ENCODE measurements around the gene NOS1. TPM values are rescaled to one million over a fixed set of nuclear protein-coding genes. Genes with fewer than 3 reads are reported as not detected.

Gene NOS1
- total RNA-seq, 2 donors from 2014 or later: not detected

GRCh38 chr12:117312770-117313169, 48.7 kb downstream of the NOS1 start:
- Mint-ChIP-seq H3K36me3 (ENCODE audit: insufficient read depth in 2 of 2) (peaks cover 1 to 3% of the 10 kb centered on the region in 2 donors), H3K4me1 (ENCODE audit: low read depth) (no peaks in the 10 kb centered on the region), H3K9me3 (peaks cover 4 to 8% of the 10 kb centered on the region in 2 donors), H3K4me3 (no peak overlapping the region), H3K27me3 (ENCODE audit: low read depth) (no peaks in the 10 kb centered on the region), H3K27ac (no peak overlapping the region)
- ATAC-seq (replicated peaks in 1 of 2): no peak
- DNase-seq: no peak

GRCh38 chr12:117309276-117309925, 52.0 kb downstream of the NOS1 start:
- H3K27ac Mint-ChIP-seq: no peak overlapping the region
- H3K36me3 Mint-ChIP-seq (ENCODE audit: insufficient read depth in 2 of 2): peaks cover 0 to 1% of the 10 kb centered on the region in 2 donors
- no peak overlapping the region for H3K4me3 Mint-ChIP-seq
- no peaks in the 10 kb centered on the region for H3K27me3 Mint-ChIP-seq (ENCODE audit: low read depth)
- DNase-seq: no peak
- no peaks in the 10 kb centered on the region for H3K4me1 Mint-ChIP-seq (ENCODE audit: low read depth)
- ATAC-seq (replicated peaks in 1 of 2): no peak
- peaks cover 0 to 3% of the 10 kb centered on the region in 2 donors for H3K9me3 Mint-ChIP-seq

GRCh38 chr12:117300174-117300573, 61.3 kb downstream of the NOS1 start:
- Mint-ChIP-seq H3K27ac (no peak overlapping the region), H3K4me1 (ENCODE audit: low read depth) (no peaks in the 10 kb centered on the region), H3K36me3 (ENCODE audit: insufficient read depth in 2 of 2) (no peaks in the 10 kb centered on the region), H3K27me3 (ENCODE audit: low read depth) (no peaks in the 10 kb centered on the region), H3K9me3 (peaks cover 0 to 3% of the 10 kb centered on the region in 2 donors), H3K4me3 (no peak overlapping the region)
- no peak for ATAC-seq (replicated peaks in 1 of 2)
- DNase-seq: no peak

GRCh38 chr12:117298648-117299225, 62.7 kb downstream of the NOS1 start:
- H3K4me1 Mint-ChIP-seq (ENCODE audit: low read depth): no peaks in the 10 kb centered on the region
- ATAC-seq (replicated peaks in 1 of 2) (no peak), DNase-seq (no peak)
- no peaks in the 10 kb centered on the region for H3K27me3 Mint-ChIP-seq (ENCODE audit: low read depth)
- peaks cover 0 to 3% of the 10 kb centered on the region in 2 donors for H3K9me3 Mint-ChIP-seq
- H3K4me3 Mint-ChIP-seq: no peak overlapping the region
- no peaks in the 10 kb centered on the region for H3K36me3 Mint-ChIP-seq (ENCODE audit: insufficient read depth in 2 of 2)
- H3K27ac Mint-ChIP-seq: no peak overlapping the region

- Mint-ChIP-seq H3K36me3 (ENCODE audit: insufficient read depth in 2 of 2) (no peaks in the 10 kb centered on the region), H3K27ac (no peak overlapping the region), H3K4me1 (ENCODE audit: low read depth) (no peaks in the 10 kb centered on the region), H3K27me3 (ENCODE audit: low read depth) (no peaks in the 10 kb centered on the region), H3K9me3 (peaks cover 0 to 3% of the 10 kb centered on the region in 2 donors), H3K4me3 (no peak overlapping the region)
- DNase-seq: no peak
- no peak for ATAC-seq (replicated peaks in 1 of 2)
Measured at GRCh38 chr12:117298191-117298590, 63.2 kb downstream of the NOS1 start.

- ATAC-seq (replicated peaks in 1 of 2) (no peak), DNase-seq (no peak)
- Mint-ChIP-seq H3K36me3 (ENCODE audit: insufficient read depth in 2 of 2) (peaks cover 0 to 1% of the 10 kb centered on the region in 2 donors), H3K9me3 (peaks cover 2 to 3% of the 10 kb centered on the region in 2 donors), H3K27ac (no peak overlapping the region), H3K4me3 (no peak overlapping the region), H3K4me1 (ENCODE audit: low read depth) (no peaks in the 10 kb centered on the region), H3K27me3 (ENCODE audit: low read depth) (peaks cover 13% of the 10 kb centered on the region)
Measured at GRCh38 chr12:117294189-117294603, 67.2 kb downstream of the NOS1 start.

GRCh38 chr12:117293510-117293909, 67.9 kb downstream of the NOS1 start:
- Mint-ChIP-seq H3K4me3 (no peak overlapping the region), H3K27me3 (ENCODE audit: low read depth) (peaks cover 13% of the 10 kb centered on the region), H3K36me3 (ENCODE audit: insufficient read depth in 2 of 2) (peaks cover 0 to 1% of the 10 kb centered on the region in 2 donors), H3K9me3 (peaks cover 2 to 3% of the 10 kb centered on the region in 2 donors), H3K27ac (no peak overlapping the region), H3K4me1 (ENCODE audit: low read depth) (no peaks in the 10 kb centered on the region)
- DNase-seq (no peak), ATAC-seq (replicated peaks in 1 of 2) (no peak)

GRCh38 chr12:117292688-117293087, 68.7 kb downstream of the NOS1 start:
- Mint-ChIP-seq H3K27me3 (ENCODE audit: low read depth) (peaks cover 13% of the 10 kb centered on the region), H3K27ac (no peak overlapping the region), H3K4me1 (ENCODE audit: low read depth) (no peaks in the 10 kb centered on the region), H3K9me3 (peaks cover 2 to 3% of the 10 kb centered on the region in 2 donors), H3K4me3 (no peak overlapping the region), H3K36me3 (ENCODE audit: insufficient read depth in 2 of 2) (peaks cover 0 to 1% of the 10 kb centered on the region in 2 donors)
- DNase-seq (no peak), ATAC-seq (replicated peaks in 1 of 2) (no peak)

GRCh38 chr12:117284140-117284539, 77.3 kb downstream of the NOS1 start:
- Mint-ChIP-seq H3K4me1 (ENCODE audit: low read depth) (no peaks in the 10 kb centered on the region), H3K36me3 (ENCODE audit: insufficient read depth in 2 of 2) (no peaks in the 10 kb centered on the region), H3K27me3 (ENCODE audit: low read depth) (no peaks in the 10 kb centered on the region), H3K4me3 (no peak overlapping the region), H3K9me3 (no peaks in the 10 kb centered on the region), H3K27ac (no peak overlapping the region)
- no peak for DNase-seq
- no peak for ATAC-seq (replicated peaks in 1 of 2)

GRCh38 chr12:117282490-117282889, 78.9 kb downstream of the NOS1 start:
- Mint-ChIP-seq H3K27me3 (ENCODE audit: low read depth) (no peaks in the 10 kb centered on the region), H3K4me1 (ENCODE audit: low read depth) (no peaks in the 10 kb centered on the region), H3K36me3 (ENCODE audit: insufficient read depth in 2 of 2) (no peaks in the 10 kb centered on the region), H3K27ac (no peak overlapping the region), H3K9me3 (no peaks in the 10 kb centered on the region), H3K4me3 (no peak overlapping the region)
- DNase-seq: no peak
- ATAC-seq (replicated peaks in 1 of 2): no peak

GRCh38 chr12:117280019-117280680, 81.3 kb downstream of the NOS1 start:
- no peaks in the 10 kb centered on the region for H3K4me1 Mint-ChIP-seq (ENCODE audit: low read depth)
- H3K27me3 Mint-ChIP-seq (ENCODE audit: low read depth): peaks cover 10% of the 10 kb centered on the region
- H3K36me3 Mint-ChIP-seq (ENCODE audit: insufficient read depth in 2 of 2): no peaks in the 10 kb centered on the region
- peaks cover 2% of the 10 kb centered on the region in 2 donors for H3K9me3 Mint-ChIP-seq
- no peak overlapping the region for H3K27ac Mint-ChIP-seq
- H3K4me3 Mint-ChIP-seq: no peak overlapping the region
- DNase-seq (no peak), ATAC-seq (replicated peaks in 1 of 2) (no peak)

GRCh38 chr12:117279606-117280005, 81.8 kb downstream of the NOS1 start:
- no peaks in the 10 kb centered on the region for H3K36me3 Mint-ChIP-seq (ENCODE audit: insufficient read depth in 2 of 2)
- ATAC-seq (replicated peaks in 1 of 2): no peak
- DNase-seq: no peak
- H3K4me3 Mint-ChIP-seq: no peak overlapping the region
- H3K9me3 Mint-ChIP-seq: peaks cover 2% of the 10 kb centered on the region in 2 donors
- no peak overlapping the region for H3K27ac Mint-ChIP-seq
- H3K4me1 Mint-ChIP-seq (ENCODE audit: low read depth): no peaks in the 10 kb centered on the region
- H3K27me3 Mint-ChIP-seq (ENCODE audit: low read depth): peaks cover 10% of the 10 kb centered on the region

GRCh38 chr12:117277875-117278274, 83.6 kb downstream of the NOS1 start:
- Mint-ChIP-seq H3K4me3 (no peak overlapping the region), H3K4me1 (ENCODE audit: low read depth) (no peaks in the 10 kb centered on the region), H3K27me3 (ENCODE audit: low read depth) (peaks cover 10% of the 10 kb centered on the region), H3K27ac (no peak overlapping the region), H3K9me3 (peaks cover 2% of the 10 kb centered on the region in 2 donors), H3K36me3 (ENCODE audit: insufficient read depth in 2 of 2) (no peaks in the 10 kb centered on the region)
- DNase-seq: no peak
- ATAC-seq (replicated peaks in 1 of 2): no peak

All from activated T-cell treated with anti-CD3 and anti-CD28 coated beads, Interleukin-2, amount 50 U/mL, for 72 hours (primary cell).